Measurements from ENCODE around the gene ELOVL6. TPM values are rescaled to one million over a fixed set of nuclear protein-coding genes. Genes with fewer than 3 reads are reported as not detected.

Gene ELOVL6, protein sequence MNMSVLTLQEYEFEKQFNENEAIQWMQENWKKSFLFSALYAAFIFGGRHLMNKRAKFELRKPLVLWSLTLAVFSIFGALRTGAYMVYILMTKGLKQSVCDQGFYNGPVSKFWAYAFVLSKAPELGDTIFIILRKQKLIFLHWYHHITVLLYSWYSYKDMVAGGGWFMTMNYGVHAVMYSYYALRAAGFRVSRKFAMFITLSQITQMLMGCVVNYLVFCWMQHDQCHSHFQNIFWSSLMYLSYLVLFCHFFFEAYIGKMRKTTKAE
- total RNA-seq, result 25.9 and 29.9 TPM in 2 replicates

DNA sequence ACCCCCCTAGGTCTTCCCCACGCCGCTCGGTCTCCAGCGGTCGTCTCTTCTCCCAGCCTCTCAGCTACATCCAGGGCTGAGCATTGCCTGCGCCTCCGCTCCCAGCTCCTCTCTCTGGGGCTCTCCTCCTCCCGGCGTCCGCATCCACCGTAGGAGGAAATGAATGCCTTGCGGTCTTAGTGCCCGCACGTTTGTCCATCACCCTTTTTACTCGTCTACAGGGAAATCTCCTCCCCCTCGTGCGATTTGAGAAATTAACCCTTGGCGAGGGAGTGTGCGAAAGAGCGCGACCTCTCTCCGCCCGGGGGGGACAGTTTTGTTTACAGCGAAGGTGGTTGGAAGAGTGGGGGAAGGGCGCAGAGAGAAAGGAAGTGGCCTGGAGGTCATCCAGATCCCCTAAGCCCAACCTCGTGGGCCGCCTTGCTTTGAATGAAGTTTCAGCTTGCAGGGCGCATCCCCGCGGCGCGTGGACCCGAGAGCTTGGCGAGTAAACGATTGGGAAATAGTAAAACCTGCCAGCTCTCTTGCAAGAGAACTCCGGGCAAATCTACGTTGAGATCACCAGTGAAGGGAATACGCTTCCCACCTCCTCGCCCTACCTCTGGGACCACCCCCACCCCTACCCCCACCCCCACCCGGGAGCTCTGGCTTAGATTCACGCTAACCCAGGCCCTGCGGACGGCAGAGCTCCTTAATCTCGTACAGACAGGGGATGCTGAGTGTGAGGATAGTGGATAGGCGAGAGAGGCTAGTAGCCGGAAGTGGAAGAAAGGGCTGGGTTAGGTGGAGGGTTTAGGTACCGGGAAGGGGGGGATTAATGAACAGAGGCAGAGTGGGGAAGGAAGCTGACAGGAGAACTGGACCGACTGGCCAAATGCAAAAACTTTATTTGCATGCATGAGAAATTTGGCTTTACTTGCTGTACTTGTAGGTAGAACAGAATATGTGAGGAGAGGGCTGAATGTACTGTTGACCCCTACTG lies at the start of gene ELOVL6:
ELOVL6 (minus strand) TSS at position 181 of the 982 bp plus-strand sequence. CDS start 280 bp downstream, outside the sequence.

Measured in hair follicular keratinocyte (primary cell).